Measurements from ENCODE around the gene CYP2A7.
"Not testable (repeated sequence)": the region's sequence is repeated elsewhere in the genome, so short reads cannot be mapped to it uniquely, and the experiment has no call there.

CYP2A7 gene

GRCh38 chr19:40896843-40897789 lies 15.1 kb upstream of the CYP2A7 start:
- not testable (repeated sequence) for DNase-seq

GRCh38 chr19:40896418-40896796 lies 14.4 kb upstream of the CYP2A7 start:
- no peak for DNase-seq

- DNase-seq, result no peak
These were observed 11.1 kb upstream of the CYP2A7 start for GRCh38 chr19:40893112-40893511.

GRCh38 chr19:40889366-40889765 lies 7.3 kb upstream of the CYP2A7 start:
- no peak for DNase-seq

- no peak for DNase-seq
These were observed 6.2 kb upstream of the CYP2A7 start for GRCh38 chr19:40888191-40888590.

GRCh38 chr19:40884187-40884931 lies 2.3 kb upstream of the CYP2A7 start:
- DNase-seq, result not testable (repeated sequence)

GRCh38 chr19:40879349-40879748 lies 2.7 kb downstream of the CYP2A7 start:
- not testable (repeated sequence) for DNase-seq

GRCh38 chr19:40875526-40875951 lies 6.5 kb downstream of the CYP2A7 start:
- not testable (repeated sequence) for DNase-seq

GRCh38 chr19:40874874-40875273 lies 7.2 kb downstream of the CYP2A7 start:
- not testable (repeated sequence) for DNase-seq

GRCh38 chr19:40873873-40874272 lies 8.2 kb downstream of the CYP2A7 start:
- not testable (repeated sequence) for DNase-seq

- DNase-seq, result no peak
These were observed 9.8 kb downstream of the CYP2A7 start for GRCh38 chr19:40872209-40872608.

GRCh38 chr19:40867701-40868100 lies 14.3 kb downstream of the CYP2A7 start:
- DNase-seq, result no peak

- not testable (repeated sequence) for DNase-seq
These were observed 17.1 kb downstream of the CYP2A7 start for GRCh38 chr19:40864739-40865496.

- DNase-seq, result no peak
These were observed 19.2 kb downstream of the CYP2A7 start for GRCh38 chr19:40862785-40863184.

- no peak for DNase-seq
These were observed 19.7 kb downstream of the CYP2A7 start for GRCh38 chr19:40862333-40862732.

- no peak for DNase-seq
These were observed 23.9 kb downstream of the CYP2A7 start for GRCh38 chr19:40858109-40858508.

GRCh38 chr19:40852467-40853152 lies 29.4 kb downstream of the CYP2A7 start:
- DNase-seq, result not testable (repeated sequence)

- not testable (repeated sequence) for DNase-seq
These were observed 31.8 kb downstream of the CYP2A7 start, which contains the start of gene CYP2A6 for GRCh38 chr19:40850277-40850676. Gene CYP2A6, minus strand, starts transcription at chr19:40850447. Its CDS starts 21 bp downstream, at chr19:40850426.

- DNase-seq, result not testable (repeated sequence)
These were observed 35.3 kb downstream of the CYP2A7 start for GRCh38 chr19:40846722-40847121.

- DNase-seq, result not testable (repeated sequence)
These were observed 38.4 kb downstream of the CYP2A7 start for GRCh38 chr19:40843653-40844052.

GRCh38 chr19:40842997-40843652 lies 38.9 kb downstream of the CYP2A7 start:
- not testable (repeated sequence) for DNase-seq

GRCh38 chr19:40842012-40842411 lies 40.0 kb downstream of the CYP2A7 start:
- not testable (repeated sequence) for DNase-seq
